A549 (cell line): Measurements from ENCODE around the gene NEK1.

Source experiments
- CEBPB ChIP-seq, 2 experiments: fragments of >200 bp in 1 of 2; sonication (Bioruptor Twin) in 1 of 2; formaldehyde crosslinking in 1 of 2; IDR thresholded peaks; 2 replicates each; pipeline ENCODE4 v1.6.1; 2012 to 2016
- EHMT2 ChIP-seq: fragments of 200-600 bp; sonication (generic); IDR thresholded peaks from 2 replicates; pipeline ENCODE4 v1.6.1; 2016; ENCODE audit warnings: antibody characterized with exemption, low read depth, mild to moderate bottlenecking, moderate library complexity
- JUNB ChIP-seq: fragments of >200 bp; sonication (Bioruptor Twin); formaldehyde crosslinking; IDR thresholded peaks from 2 replicates; pipeline ENCODE4 v1.6.1; 2016
- MAFK ChIP-seq: fragments of 450-650 bp; IDR thresholded peaks from 2 replicates; pipeline ENCODE4 v1.6.1; 2014; ENCODE audit not compliant: partially characterized antibody
- RCOR1 ChIP-seq: fragments of 150-350 bp; IDR thresholded peaks from 2 replicates; pipeline ENCODE4 v1.6.1; 2014; ENCODE audit warnings: antibody characterized with exemption, low read length, low read depth
- RNF2 ChIP-seq: fragments of 200-600 bp; sonication (generic); IDR thresholded peaks from 2 replicates; pipeline ENCODE4 v1.6.1; 2016; ENCODE audit warnings: low read depth, mild to moderate bottlenecking, antibody characterized with exemption, moderate library complexity, borderline replicate concordance
- TP53 ChIP-seq: fragments of 250-450 bp; sonication (Bioruptor Pico); IDR thresholded peaks from 2 replicates; pipeline ENCODE4 v1.5.0; 2021; ENCODE audit warnings: mild to moderate bottlenecking, moderate library complexity
- TF ChIP-seq, protein P1 (sequence below): fragments of >200 bp; sonication (Bioruptor Twin); formaldehyde crosslinking; IDR thresholded peaks from 3 replicates; pipeline ENCODE4 v1.5.1; 2016
- TF ChIP-seq, protein P2 (sequence below): fragments of 200-600 bp; sonication (generic); IDR thresholded peaks from 2 replicates; pipeline ENCODE4 v1.6.1; 2016; ENCODE audit warnings: antibody characterized with exemption, mild to moderate bottlenecking, moderate library complexity
- TF ChIP-seq, protein P3 (sequence below): IDR thresholded peaks from 2 replicates; pipeline ENCODE4 v1.6.1; 2012
- TF ChIP-seq, protein P4 (sequence below): fragments of 450-650 bp; IDR thresholded peaks from 2 replicates; pipeline ENCODE4 v1.6.1; 2014; ENCODE audit warnings: antibody characterized with exemption
- TF ChIP-seq, protein P5 (sequence below): IDR thresholded peaks from 2 replicates; pipeline ENCODE4 v1.6.1; 2012

DNA sequence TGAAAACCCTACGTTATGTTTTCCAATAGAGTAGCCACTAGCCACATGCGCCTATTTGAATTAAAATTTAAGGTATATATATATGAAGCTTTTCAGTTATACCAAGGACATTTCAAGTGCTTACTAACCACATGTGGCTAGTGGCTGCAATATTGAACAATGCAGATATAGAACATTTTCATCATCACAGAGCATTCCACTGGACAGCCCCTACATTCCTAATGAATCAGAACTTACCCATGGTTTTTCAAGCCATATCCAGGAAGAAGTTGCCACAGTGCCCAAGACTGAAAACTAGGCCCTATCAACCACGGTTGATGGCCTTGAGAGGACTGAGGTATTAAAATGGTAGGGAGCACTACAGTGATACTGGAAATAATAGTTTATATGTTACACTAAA lies 29.7 kb downstream of the NEK1 start:
- no peak for TF ChIP-seq CEBPB (IDR thresholded peaks at IDR 0.05)
- TF ChIP-seq, protein P1, sequence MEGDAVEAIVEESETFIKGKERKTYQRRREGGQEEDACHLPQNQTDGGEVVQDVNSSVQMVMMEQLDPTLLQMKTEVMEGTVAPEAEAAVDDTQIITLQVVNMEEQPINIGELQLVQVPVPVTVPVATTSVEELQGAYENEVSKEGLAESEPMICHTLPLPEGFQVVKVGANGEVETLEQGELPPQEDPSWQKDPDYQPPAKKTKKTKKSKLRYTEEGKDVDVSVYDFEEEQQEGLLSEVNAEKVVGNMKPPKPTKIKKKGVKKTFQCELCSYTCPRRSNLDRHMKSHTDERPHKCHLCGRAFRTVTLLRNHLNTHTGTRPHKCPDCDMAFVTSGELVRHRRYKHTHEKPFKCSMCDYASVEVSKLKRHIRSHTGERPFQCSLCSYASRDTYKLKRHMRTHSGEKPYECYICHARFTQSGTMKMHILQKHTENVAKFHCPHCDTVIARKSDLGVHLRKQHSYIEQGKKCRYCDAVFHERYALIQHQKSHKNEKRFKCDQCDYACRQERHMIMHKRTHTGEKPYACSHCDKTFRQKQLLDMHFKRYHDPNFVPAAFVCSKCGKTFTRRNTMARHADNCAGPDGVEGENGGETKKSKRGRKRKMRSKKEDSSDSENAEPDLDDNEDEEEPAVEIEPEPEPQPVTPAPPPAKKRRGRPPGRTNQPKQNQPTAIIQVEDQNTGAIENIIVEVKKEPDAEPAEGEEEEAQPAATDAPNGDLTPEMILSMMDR = no peak
- no peak for TF ChIP-seq EHMT2
- TF ChIP-seq, protein P2, sequence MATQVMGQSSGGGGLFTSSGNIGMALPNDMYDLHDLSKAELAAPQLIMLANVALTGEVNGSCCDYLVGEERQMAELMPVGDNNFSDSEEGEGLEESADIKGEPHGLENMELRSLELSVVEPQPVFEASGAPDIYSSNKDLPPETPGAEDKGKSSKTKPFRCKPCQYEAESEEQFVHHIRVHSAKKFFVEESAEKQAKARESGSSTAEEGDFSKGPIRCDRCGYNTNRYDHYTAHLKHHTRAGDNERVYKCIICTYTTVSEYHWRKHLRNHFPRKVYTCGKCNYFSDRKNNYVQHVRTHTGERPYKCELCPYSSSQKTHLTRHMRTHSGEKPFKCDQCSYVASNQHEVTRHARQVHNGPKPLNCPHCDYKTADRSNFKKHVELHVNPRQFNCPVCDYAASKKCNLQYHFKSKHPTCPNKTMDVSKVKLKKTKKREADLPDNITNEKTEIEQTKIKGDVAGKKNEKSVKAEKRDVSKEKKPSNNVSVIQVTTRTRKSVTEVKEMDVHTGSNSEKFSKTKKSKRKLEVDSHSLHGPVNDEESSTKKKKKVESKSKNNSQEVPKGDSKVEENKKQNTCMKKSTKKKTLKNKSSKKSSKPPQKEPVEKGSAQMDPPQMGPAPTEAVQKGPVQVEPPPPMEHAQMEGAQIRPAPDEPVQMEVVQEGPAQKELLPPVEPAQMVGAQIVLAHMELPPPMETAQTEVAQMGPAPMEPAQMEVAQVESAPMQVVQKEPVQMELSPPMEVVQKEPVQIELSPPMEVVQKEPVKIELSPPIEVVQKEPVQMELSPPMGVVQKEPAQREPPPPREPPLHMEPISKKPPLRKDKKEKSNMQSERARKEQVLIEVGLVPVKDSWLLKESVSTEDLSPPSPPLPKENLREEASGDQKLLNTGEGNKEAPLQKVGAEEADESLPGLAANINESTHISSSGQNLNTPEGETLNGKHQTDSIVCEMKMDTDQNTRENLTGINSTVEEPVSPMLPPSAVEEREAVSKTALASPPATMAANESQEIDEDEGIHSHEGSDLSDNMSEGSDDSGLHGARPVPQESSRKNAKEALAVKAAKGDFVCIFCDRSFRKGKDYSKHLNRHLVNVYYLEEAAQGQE = no peak
- TF ChIP-seq, protein P3, sequence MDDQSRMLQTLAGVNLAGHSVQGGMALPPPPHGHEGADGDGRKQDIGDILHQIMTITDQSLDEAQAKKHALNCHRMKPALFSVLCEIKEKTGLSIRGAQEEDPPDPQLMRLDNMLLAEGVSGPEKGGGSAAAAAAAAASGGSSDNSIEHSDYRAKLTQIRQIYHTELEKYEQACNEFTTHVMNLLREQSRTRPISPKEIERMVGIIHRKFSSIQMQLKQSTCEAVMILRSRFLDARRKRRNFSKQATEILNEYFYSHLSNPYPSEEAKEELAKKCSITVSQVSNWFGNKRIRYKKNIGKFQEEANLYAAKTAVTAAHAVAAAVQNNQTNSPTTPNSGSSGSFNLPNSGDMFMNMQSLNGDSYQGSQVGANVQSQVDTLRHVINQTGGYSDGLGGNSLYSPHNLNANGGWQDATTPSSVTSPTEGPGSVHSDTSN = no peak
- TF ChIP-seq, protein P4, sequence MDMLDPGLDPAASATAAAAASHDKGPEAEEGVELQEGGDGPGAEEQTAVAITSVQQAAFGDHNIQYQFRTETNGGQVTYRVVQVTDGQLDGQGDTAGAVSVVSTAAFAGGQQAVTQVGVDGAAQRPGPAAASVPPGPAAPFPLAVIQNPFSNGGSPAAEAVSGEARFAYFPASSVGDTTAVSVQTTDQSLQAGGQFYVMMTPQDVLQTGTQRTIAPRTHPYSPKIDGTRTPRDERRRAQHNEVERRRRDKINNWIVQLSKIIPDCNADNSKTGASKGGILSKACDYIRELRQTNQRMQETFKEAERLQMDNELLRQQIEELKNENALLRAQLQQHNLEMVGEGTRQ = no peak
- TF ChIP-seq RNF2 = no peak
- TF ChIP-seq JUNB = no peak
- TF ChIP-seq MAFK = no peak
- no peak for TF ChIP-seq TP53
- TF ChIP-seq, protein P5, sequence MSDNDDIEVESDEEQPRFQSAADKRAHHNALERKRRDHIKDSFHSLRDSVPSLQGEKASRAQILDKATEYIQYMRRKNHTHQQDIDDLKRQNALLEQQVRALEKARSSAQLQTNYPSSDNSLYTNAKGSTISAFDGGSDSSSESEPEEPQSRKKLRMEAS = no peak
- no peak for TF ChIP-seq RCOR1
